Stimulated activated CD4-positive, alpha-beta T cell treated with anti-CD3 and anti-CD28 coated beads, Interleukin-12 subunit alpha, Interleukin-12 subunit beta, amount 100 ng/mL, for 48 hours (primary cell): ENCODE measurements around the gene TOMM20.
A peak's percentile ranks its signal among the peaks of the same experiment; 100 is the strongest.
"Not testable (repeated sequence)": the region's sequence is repeated elsewhere in the genome, so short reads cannot be mapped to it uniquely, and the experiment has no call there.

Source experiments
- DNase-seq, 3 donors: peaks; one replicate each; pipeline ENCODE4 v3.0.0-alpha.2; 2020; ENCODE audit warnings: low read depth in 2 of 3, low spot score in 1 of 3

The TOMM20 gene

GRCh38 chr1:235128456-235129328, at the start of gene TOMM20:
TSS of gene TOMM20 (minus strand) at chr1:235128837. CDS start at chr1:235128715, 122 bp downstream.
- peak; percentile 89 to 96 (median 90) for DNase-seq

GRCh38 chr1:235176486-235176885, 47.8 kb upstream of the TOMM20 start:
- no peak for DNase-seq

DNA sequence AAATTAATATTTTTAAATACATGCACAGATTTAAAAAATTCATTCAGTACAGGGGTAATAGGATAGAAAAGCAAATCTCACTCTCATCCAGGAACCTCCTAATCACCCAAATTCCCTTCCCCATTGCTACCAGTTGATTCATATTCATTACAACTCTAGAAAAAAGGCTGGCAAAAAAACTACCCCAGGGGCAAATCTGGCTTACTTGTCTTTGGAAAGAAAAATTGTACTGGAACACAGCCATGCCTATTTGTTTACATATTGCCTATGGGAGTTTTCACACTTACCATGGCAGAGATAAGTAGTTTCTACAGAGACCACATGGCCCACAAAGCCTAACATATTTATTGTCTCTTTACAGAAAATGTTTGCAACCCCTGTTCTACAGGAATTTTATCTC, 41.3 kb upstream of the TOMM20 start:
- no peak for DNase-seq

GRCh38 chr1:235168375-235168774, 39.7 kb upstream of the TOMM20 start:
- DNase-seq, result no peak

DNA sequence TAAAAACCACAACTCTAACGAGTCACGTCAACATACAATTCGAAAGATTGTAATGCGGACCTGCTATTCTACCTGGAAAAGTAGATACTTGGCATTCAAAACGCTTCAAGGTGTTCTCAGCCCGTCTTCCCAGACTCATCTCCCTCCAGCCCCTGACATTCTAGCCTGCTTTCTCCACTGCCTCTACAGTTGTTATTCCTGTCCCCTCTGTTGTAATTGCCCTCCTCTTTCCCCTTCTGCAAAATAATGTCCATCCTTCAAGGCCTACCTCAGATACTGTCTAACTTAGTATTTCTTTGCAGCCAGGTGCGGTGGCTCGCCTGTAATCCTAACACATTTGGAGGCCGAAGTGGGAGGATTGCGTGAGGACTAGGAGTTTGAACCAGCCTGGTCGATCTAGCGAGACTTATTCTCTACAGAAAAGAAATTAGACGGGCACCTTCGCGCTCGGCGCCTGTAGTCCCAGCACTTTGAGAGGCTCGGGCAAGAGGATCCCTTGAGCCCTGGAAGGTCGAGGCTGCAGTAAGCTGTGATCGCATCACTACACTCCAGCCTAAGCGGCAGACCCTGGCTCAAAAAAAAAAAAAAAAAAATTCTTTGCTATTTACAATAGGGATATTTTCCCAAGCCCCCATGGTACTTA, 33.2 kb upstream of the TOMM20 start:
- no peak for DNase-seq

DNA sequence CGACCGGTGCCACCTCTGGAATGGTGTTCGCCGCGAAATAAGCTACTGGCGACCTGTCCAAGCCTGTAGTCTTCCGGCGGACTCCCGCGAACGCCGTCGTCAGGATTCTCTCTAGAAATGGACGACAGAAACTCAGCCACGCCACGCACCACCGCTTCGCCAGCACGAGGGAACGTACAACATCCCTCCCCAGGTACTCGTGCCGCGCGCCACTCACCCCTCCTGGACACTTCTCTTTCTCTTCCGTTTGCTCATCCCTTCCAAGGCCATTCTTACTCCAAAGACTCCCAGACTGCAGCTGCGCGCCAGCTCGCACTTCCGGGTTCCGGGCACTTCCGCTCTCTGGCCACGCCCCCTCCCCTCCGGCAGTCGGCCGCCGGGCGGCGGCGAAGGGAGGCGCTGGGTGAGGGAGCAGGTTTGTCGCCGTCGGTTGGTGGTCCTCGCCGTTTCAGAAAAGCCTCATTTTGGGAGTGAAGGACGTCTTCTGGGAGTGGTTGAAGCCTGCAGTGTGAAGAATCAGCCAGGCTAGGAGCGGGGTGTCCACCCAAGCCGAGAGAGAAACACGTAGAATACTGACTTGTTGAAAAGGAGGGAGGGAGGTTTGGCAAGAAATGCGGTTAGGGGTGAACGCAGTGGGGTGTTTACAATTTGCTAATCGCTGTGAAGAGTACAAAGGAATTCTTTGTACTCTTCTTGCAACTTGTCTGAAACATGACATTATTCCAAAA, 32.5 kb upstream of the TOMM20 start, which contains the start of gene RBM34:
Gene RBM34, minus strand, starts transcription at position 294 of the 728 bp plus-strand sequence. Its CDS starts 24 bp downstream, at position 270.
- DNase-seq, result peak; percentile 87 to 92 (median 91)

GRCh38 chr1:235160383-235160956, 31.8 kb upstream of the TOMM20 start:
- DNase-seq, result peak in 1 of 3 donors; percentile 24

- not testable (repeated sequence) for DNase-seq
These were observed 31.3 kb upstream of the TOMM20 start for GRCh38 chr1:235159930-235160329.

GRCh38 chr1:235159284-235159683, 30.6 kb upstream of the TOMM20 start:
- DNase-seq, result not testable (repeated sequence)

DNA sequence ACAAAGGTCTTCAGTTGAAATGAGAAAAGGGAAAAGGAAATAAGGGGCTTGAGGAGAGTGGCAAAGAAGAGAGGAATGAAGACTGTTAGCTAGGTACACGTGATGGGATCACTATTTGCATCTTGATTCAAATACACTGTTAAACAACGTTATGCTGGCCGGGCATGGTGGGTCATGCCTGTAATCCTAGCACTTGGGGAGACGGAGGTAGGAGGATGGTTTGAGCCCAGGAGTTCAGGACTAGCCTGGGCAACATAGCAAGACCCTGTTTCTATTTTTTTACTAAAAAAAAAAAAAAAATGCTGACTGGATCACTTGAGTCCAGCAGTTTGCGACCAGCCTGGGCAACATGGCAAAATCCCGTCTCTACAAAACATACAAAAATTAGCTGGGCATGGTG, 30.0 kb upstream of the TOMM20 start:
- no peak for DNase-seq

GRCh38 chr1:235157150-235157549, 28.5 kb upstream of the TOMM20 start:
- DNase-seq, result no peak

- DNase-seq, result no peak
These were observed 28.1 kb upstream of the TOMM20 start for GRCh38 chr1:235156740-235157139.

DNA sequence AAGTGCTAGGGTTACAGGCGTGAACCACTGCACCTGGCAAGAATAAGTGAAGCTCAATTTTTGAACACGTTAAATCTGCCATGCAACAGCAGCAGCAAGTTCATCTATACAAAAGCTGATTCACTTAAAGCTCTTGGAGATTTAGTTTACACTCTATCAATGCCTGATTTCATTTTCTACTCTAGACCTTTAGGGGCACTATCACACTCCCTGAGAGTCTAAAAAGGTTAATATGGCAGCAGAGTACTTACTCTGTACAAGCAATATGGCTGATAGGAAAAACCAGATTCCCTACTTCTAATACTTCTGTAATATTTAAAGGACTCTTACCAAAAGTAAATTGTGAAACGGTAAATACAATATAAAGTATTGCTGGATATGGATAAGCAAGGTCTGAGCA, 27.6 kb upstream of the TOMM20 start:
- no peak for DNase-seq

DNA sequence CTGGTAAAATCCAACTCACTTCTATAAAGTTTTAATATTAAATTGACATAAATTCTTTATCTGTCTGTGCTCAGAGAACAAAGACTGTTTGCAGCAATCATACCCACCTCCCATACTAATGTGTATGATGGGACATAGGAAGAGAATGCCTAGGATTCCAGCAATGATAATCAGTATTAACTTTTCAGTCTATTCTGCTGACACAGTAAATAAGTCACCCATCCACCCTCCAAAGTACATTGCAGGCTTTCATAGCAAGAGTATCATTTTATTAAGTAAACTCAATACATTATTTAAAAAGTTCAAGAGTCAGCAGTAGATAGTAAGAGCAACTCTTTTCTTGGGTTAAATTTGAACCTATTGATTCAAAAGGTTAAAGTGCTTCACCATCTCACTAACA, 23.6 kb upstream of the TOMM20 start:
- DNase-seq, result no peak

DNA sequence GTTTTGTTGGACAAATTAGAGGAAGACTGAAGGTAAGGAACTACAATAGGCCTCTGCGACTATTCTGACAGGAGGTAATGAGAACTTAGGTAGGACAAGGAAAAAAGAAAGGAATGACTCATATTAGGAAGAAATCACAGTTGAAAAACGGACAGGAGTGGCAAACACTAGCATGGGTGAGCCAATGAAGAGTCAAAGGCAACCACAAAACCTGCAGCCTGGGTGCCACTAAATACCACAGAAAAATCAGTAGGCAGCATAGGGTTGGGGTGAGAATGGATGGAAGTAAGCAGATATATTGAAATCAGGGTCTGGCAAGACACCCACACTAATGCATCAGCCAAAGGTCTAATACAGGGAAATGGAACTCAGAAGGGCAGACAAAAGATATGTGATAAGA, 22.4 kb upstream of the TOMM20 start:
- DNase-seq, result no peak

DNA sequence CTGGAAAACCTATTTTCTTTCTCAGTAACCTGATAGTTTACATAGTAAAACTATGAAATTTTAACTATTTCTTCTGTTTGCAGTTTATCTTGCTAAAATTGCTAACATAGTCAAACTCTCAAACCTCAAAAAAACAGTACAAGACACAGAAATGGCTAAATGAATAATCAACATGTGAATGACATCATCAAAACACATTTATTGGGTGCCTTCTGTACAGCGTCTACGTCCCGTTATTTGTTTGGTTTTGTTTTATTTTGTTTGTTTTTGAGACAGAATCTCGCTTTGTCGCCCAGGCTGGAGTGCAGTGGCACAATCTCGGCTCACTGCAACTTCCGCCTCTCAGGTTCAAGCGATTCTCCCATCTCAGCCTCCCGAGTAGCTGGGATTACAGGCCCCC, 21.2 kb upstream of the TOMM20 start:
- DNase-seq, result no peak

GRCh38 chr1:235147269-235147668, 18.6 kb upstream of the TOMM20 start:
- DNase-seq, result no peak

- DNase-seq, result no peak
These were observed 17.0 kb upstream of the TOMM20 start for GRCh38 chr1:235145639-235146038.

GRCh38 chr1:235142991-235143390, 14.4 kb upstream of the TOMM20 start:
- DNase-seq, result no peak

DNA sequence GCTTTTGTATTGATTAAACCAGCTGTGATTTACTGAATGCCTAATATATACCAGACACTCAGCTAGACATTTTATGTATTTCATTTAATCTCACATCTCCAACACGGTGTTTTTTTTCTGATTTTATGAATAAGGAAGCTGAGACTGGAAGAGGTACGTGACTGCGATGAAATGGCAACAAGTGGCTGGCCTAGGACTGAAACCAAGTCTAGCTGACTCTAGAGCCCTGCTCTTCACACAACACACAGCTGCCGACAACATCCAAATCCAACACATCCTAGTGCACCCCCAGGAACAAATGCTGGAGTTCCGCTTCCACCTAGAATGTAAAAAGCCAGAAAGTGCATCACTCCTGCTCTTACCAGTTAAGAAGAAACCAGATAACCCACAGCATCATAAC, 10.7 kb upstream of the TOMM20 start:
- DNase-seq, result no peak

- peak in 1 of 3 donors; percentile 21 for DNase-seq
These were observed 10.2 kb upstream of the TOMM20 start for GRCh38 chr1:235138821-235139220.
